Activated T-helper 17 cell treated with anti-CD3 and anti-CD28 coated beads, Interleukin-2, amount 50 U/mL, for 72 hours (primary cell): Measurements from ENCODE around the gene FGF4. TPM values are rescaled to one million over a fixed set of nuclear protein-coding genes. Genes with fewer than 3 reads are reported as not detected.
A peak's percentile ranks its signal among the peaks of the same experiment; 100 is the strongest.

Experiments
- ATAC-seq: fragments of 150-1000 bp; cut with Tn5 transposase; replicated peaks from 2 replicates; pipeline ENCODE4 v1.10.0; 2021; ENCODE audit warnings: mild to moderate bottlenecking, moderate library complexity
- H3K27ac Mint-ChIP-seq: one replicate; pipeline ENCODE4 v1.8.0; 2022; ENCODE audit warnings: mixed read lengths
- H3K27me3 Mint-ChIP-seq: one replicate; pipeline ENCODE4 v1.8.0; 2022; ENCODE audit warnings: mixed read lengths
- H3K36me3 Mint-ChIP-seq: one replicate; pipeline ENCODE4 v1.8.0; 2022; ENCODE audit warnings: low read depth, mild to moderate bottlenecking, mixed read lengths
- H3K4me1 Mint-ChIP-seq: one replicate; pipeline ENCODE4 v1.8.0; 2022; ENCODE audit warnings: mixed read lengths
- H3K4me3 Mint-ChIP-seq: one replicate; pipeline ENCODE4 v1.8.0; 2022; ENCODE audit warnings: mild to moderate bottlenecking, mixed read lengths
- H3K9me3 Mint-ChIP-seq: one replicate; pipeline ENCODE4 v1.8.0; 2022; ENCODE audit warnings: mixed read lengths
- total RNA-seq, 2 donors: library from RNA; stranded (reverse); gene quantifications; one replicate each; pipeline ENCODE4 v1.2.3, GENCODE V29; 2022

Gene FGF4
- total RNA-seq, 2 donors from 2014 or later: not detected

- H3K27ac Mint-ChIP-seq: no peak overlapping the region
- no peak overlapping the region for H3K4me3 Mint-ChIP-seq
- peaks cover 27% of the 10 kb centered on the region for H3K27me3 Mint-ChIP-seq
- H3K4me1 Mint-ChIP-seq: no peaks in the 10 kb centered on the region
- H3K36me3 Mint-ChIP-seq: no peaks in the 10 kb centered on the region
- no peaks in the 10 kb centered on the region for H3K9me3 Mint-ChIP-seq
- ATAC-seq: no peak
Observed at GRCh38 chr11:69813839-69814238, 38.7 kb upstream of the FGF4 start.

GRCh38 chr11:69812946-69813345 lies 37.8 kb upstream of the FGF4 start:
- H3K27ac Mint-ChIP-seq: no peak overlapping the region

GRCh38 chr11:69812256-69812655 lies 37.1 kb upstream of the FGF4 start:
- H3K36me3 Mint-ChIP-seq: no peaks in the 10 kb centered on the region
- H3K27me3 Mint-ChIP-seq: peaks cover 33% of the 10 kb centered on the region
- H3K4me3 Mint-ChIP-seq: no peak overlapping the region
- no peaks in the 10 kb centered on the region for H3K4me1 Mint-ChIP-seq
- ATAC-seq: no peak
- no peak overlapping the region for H3K27ac Mint-ChIP-seq
- H3K9me3 Mint-ChIP-seq: no peaks in the 10 kb centered on the region

More at GRCh38 chr11:69812946-69813345, 37.8 kb upstream of the FGF4 start:
- ATAC-seq: no peak
- Mint-ChIP-seq H3K27me3 (peaks cover 29% of the 10 kb centered on the region), H3K4me1 (no peaks in the 10 kb centered on the region), H3K4me3 (no peak overlapping the region), H3K9me3 (no peaks in the 10 kb centered on the region), H3K36me3 (no peaks in the 10 kb centered on the region)

- no peak overlapping the region for H3K27ac Mint-ChIP-seq
- no peak overlapping the region for H3K4me3 Mint-ChIP-seq
- H3K27me3 Mint-ChIP-seq: peaks cover 38% of the 10 kb centered on the region
- no peaks in the 10 kb centered on the region for H3K36me3 Mint-ChIP-seq
- H3K4me1 Mint-ChIP-seq: no peaks in the 10 kb centered on the region
- ATAC-seq: no peak
- H3K9me3 Mint-ChIP-seq: no peaks in the 10 kb centered on the region
Observed at GRCh38 chr11:69811431-69811830, 36.3 kb upstream of the FGF4 start.

GRCh38 chr11:69810289-69811118 lies 35.4 kb upstream of the FGF4 start:
- Mint-ChIP-seq H3K4me3 (no peak overlapping the region), H3K27me3 (peaks cover 34% of the 10 kb centered on the region), H3K36me3 (no peaks in the 10 kb centered on the region), H3K4me1 (no peaks in the 10 kb centered on the region), H3K27ac (no peak overlapping the region), H3K9me3 (no peaks in the 10 kb centered on the region)
- ATAC-seq: no peak

- Mint-ChIP-seq H3K27me3 (peaks cover 25% of the 10 kb centered on the region), H3K4me3 (no peak overlapping the region), H3K9me3 (no peaks in the 10 kb centered on the region), H3K36me3 (no peaks in the 10 kb centered on the region), H3K4me1 (no peaks in the 10 kb centered on the region), H3K27ac (no peak overlapping the region)
- no peak for ATAC-seq
Observed at GRCh38 chr11:69808667-69809086, 33.5 kb upstream of the FGF4 start.

- ATAC-seq: no peak
- Mint-ChIP-seq H3K4me1 (no peaks in the 10 kb centered on the region), H3K27me3 (peaks cover 22% of the 10 kb centered on the region), H3K9me3 (no peaks in the 10 kb centered on the region), H3K27ac (no peak overlapping the region), H3K36me3 (no peaks in the 10 kb centered on the region), H3K4me3 (no peak overlapping the region)
Observed at GRCh38 chr11:69807106-69807815, 32.1 kb upstream of the FGF4 start.

- Mint-ChIP-seq H3K9me3 (no peaks in the 10 kb centered on the region), H3K27me3 (peaks cover 22% of the 10 kb centered on the region), H3K4me3 (no peak overlapping the region), H3K4me1 (no peaks in the 10 kb centered on the region), H3K27ac (no peak overlapping the region), H3K36me3 (no peaks in the 10 kb centered on the region)
- no peak for ATAC-seq
Observed at GRCh38 chr11:69804769-69805508, 29.8 kb upstream of the FGF4 start.

GRCh38 chr11:69803604-69804218 lies 28.6 kb upstream of the FGF4 start:
- no peaks in the 10 kb centered on the region for H3K4me1 Mint-ChIP-seq
- no peaks in the 10 kb centered on the region for H3K9me3 Mint-ChIP-seq
- ATAC-seq: no peak
- no peak overlapping the region for H3K4me3 Mint-ChIP-seq
- H3K27me3 Mint-ChIP-seq: peaks cover 16% of the 10 kb centered on the region
- no peak overlapping the region for H3K27ac Mint-ChIP-seq
- H3K36me3 Mint-ChIP-seq: no peaks in the 10 kb centered on the region

- Mint-ChIP-seq H3K4me1 (no peaks in the 10 kb centered on the region), H3K4me3 (no peak overlapping the region), H3K9me3 (no peaks in the 10 kb centered on the region), H3K27ac (no peak overlapping the region), H3K36me3 (no peaks in the 10 kb centered on the region), H3K27me3 (peaks cover 15% of the 10 kb centered on the region)
- no peak for ATAC-seq
Observed at GRCh38 chr11:69803022-69803421, 27.9 kb upstream of the FGF4 start.

GRCh38 chr11:69802590-69802989 lies 27.4 kb upstream of the FGF4 start:
- Mint-ChIP-seq H3K27ac (no peak overlapping the region), H3K4me1 (no peaks in the 10 kb centered on the region), H3K27me3 (peaks cover 13% of the 10 kb centered on the region), H3K9me3 (no peaks in the 10 kb centered on the region), H3K4me3 (no peak overlapping the region), H3K36me3 (no peaks in the 10 kb centered on the region)
- no peak for ATAC-seq

GRCh38 chr11:69801513-69802335 lies 26.6 kb upstream of the FGF4 start:
- Mint-ChIP-seq H3K9me3 (no peaks in the 10 kb centered on the region), H3K4me1 (no peaks in the 10 kb centered on the region), H3K36me3 (no peaks in the 10 kb centered on the region), H3K4me3 (no peak overlapping the region), H3K27me3 (peaks cover 8% of the 10 kb centered on the region), H3K27ac (no peak overlapping the region)
- no peak for ATAC-seq

- no peak for ATAC-seq
- Mint-ChIP-seq H3K27ac (no peak overlapping the region), H3K9me3 (no peaks in the 10 kb centered on the region), H3K36me3 (no peaks in the 10 kb centered on the region), H3K4me3 (no peak overlapping the region), H3K27me3 (peaks cover under 1% of the 10 kb centered on the region), H3K4me1 (no peaks in the 10 kb centered on the region)
Observed at GRCh38 chr11:69800278-69800677, 25.1 kb upstream of the FGF4 start.

GRCh38 chr11:69799582-69799981 lies 24.4 kb upstream of the FGF4 start:
- Mint-ChIP-seq H3K27me3 (no peaks in the 10 kb centered on the region), H3K27ac (no peak overlapping the region), H3K4me1 (no peaks in the 10 kb centered on the region), H3K36me3 (no peaks in the 10 kb centered on the region), H3K4me3 (no peak overlapping the region), H3K9me3 (no peaks in the 10 kb centered on the region)
- peak; percentile 47 for ATAC-seq
